Right lobe of liver (tissue), 4 donors: ENCODE data around the gene KCNK7.
"Not testable (repeated sequence)": the region's sequence is repeated elsewhere in the genome, so short reads cannot be mapped to it uniquely, and the experiment has no call there.

Source experiments
- CTCF ChIP-seq, 4 donors: fragments of 200-600 bp in 3 of 4; fragments of 450-650 bp in 1 of 4; IDR thresholded peaks; one replicate each; pipeline versions ENCODE4 v1.5.1 to v1.8.0; 2016 to 2022; ENCODE audit warnings: antibody characterized with exemption in 4 of 4, mild to moderate bottlenecking in 2 of 4
- POLR2A ChIP-seq: fragments of 450-650 bp; IDR thresholded peaks from one replicate; pipeline ENCODE4 v1.6.1; 2017; ENCODE audit warnings: antibody characterized with exemption, mild to moderate bottlenecking
- donor health status: DM: no; HTN: no; CAD: no.
- donor health status: DM: no; HTN: no; CAD: no.
- donor health status: DM: no; HTN: yes; CAD: no.

- TF ChIP-seq CTCF (IDR thresholded peaks at IDR 0.05); POLR2A: not testable (repeated sequence)
Observed at GRCh38 chr11:65639228-65639597, 43.6 kb upstream of the KCNK7 start.
